Hepatocyte (in vitro differentiated cells): ENCODE results near the gene PLSCR5.

Experiments
- CTCF ChIP-seq: fragments of 200-600 bp; sonication (generic); IDR thresholded peaks from 2 replicates; pipeline ENCODE4 v1.5.1; 2016; ENCODE audit warnings: antibody characterized with exemption, mild to moderate bottlenecking; ENCODE audit not compliant: poor library complexity
- EZH2 ChIP-seq: fragments of 200-600 bp; sonication (generic); IDR thresholded peaks from 2 replicates; pipeline ENCODE4 v1.6.1; 2016; ENCODE audit warnings: antibody characterized with exemption, mild to moderate bottlenecking, borderline replicate concordance
- EZH2phosphoT487 ChIP-seq: fragments of 200-600 bp; sonication (generic); IDR thresholded peaks from one replicate; pipeline ENCODE4 v1.6.1; 2018; ENCODE audit warnings: antibody characterized with exemption, mild to moderate bottlenecking, low read depth, moderate library complexity; ENCODE audit not compliant: unreplicated experiment, severe bottlenecking

DNA sequence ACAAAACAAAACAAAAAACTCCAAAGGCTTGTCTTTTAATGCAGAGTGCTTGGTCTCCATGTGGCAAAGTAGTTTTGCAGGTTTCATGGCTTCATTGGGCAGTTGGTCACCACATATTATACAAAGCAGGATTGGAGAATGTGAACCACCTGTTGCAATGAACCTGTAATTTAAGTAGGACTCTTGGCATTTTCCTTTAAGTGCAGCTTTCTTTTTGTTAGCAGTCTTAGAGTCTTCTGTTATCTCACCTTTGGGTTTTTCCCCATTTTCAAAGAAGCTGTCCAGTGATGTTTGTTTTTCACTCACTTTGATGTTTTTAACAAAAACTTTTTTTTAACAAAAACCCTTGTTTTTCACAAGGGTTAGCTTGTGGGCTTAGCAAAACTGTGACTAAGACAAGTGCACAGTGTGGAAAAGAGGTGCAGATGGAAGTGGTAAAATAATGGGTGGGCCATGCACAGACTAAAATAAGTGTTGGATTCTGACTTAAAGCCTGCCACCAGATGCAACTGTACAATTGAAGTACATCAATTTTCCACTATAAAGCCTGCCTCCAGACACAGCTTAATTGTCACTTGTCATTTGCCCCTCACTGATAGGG, 57.8 kb downstream of the PLSCR5 start:
- TF ChIP-seq CTCF, result no peak
- TF ChIP-seq EZH2, result no peak
- TF ChIP-seq EZH2phosphoT487, result no peak
